GM12891 (cell line): ENCODE measurements around the gene VPS4B.

ENCODE experiments used
- PAX5 ChIP-seq: IDR thresholded peaks from 2 replicates; pipeline ENCODE4 v1.6.1; 2011; ENCODE audit warnings: low read length, moderate library complexity, mild to moderate bottlenecking; ENCODE audit not compliant: insufficient read depth, severe bottlenecking
- POLR2A ChIP-seq: IDR thresholded peaks from 2 replicates; pipeline ENCODE4 v1.6.1; 2011; ENCODE audit warnings: low read depth, low read length, control low read depth
- POLR2AphosphoS5 ChIP-seq: IDR thresholded peaks from 2 replicates; pipeline ENCODE4 v1.6.1; 2011; ENCODE audit warnings: low read depth, low read length, control low read depth
- TAF1 ChIP-seq: IDR thresholded peaks from 2 replicates; pipeline ENCODE4 v1.6.1; 2011; ENCODE audit warnings: low read depth, low read length, control low read depth

GRCh38 chr18:63438181-63438580 lies 15.9 kb upstream of the VPS4B start:
- TF ChIP-seq POLR2A (no peak), POLR2AphosphoS5 (no peak), TAF1 (no peak), PAX5 (no peak)
